Measurements from ENCODE around the gene NBAS.

The NBAS gene

DNA sequence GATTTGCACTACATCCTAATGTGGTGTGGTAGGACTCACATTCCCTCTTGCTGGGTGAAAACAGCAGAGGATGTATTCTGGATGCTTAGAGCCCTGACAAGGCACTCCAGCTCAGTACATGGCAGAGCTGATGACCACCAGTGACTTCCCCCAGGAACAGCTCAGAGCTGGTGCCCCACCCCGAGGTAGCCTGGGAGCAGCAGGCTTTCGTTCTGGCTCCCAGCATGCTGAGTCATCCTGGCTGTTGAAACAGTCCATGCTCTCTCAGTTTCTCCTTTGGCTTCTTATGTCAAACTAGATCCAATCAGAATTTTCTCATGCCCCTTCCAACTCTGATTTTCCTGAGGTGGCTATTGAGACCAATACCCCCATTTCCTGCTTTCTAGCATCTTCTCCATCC, 438.2 kb downstream of the NBAS start:
- H3K27ac ChIP-seq (ENCODE audit: low read depth, low read length), result no peak overlapping the region
- no peaks in the 10 kb centered on the region for H3K36me3 ChIP-seq (ENCODE audit: low read length)
- H3F3A ChIP-seq (ENCODE audit: insufficient read depth), result no peaks in the 10 kb centered on the region
- H2AFZ ChIP-seq (ENCODE audit: low read depth, low read length, severe bottlenecking), result no peak overlapping the region
- no peaks in the 10 kb centered on the region for H4K20me1 ChIP-seq (ENCODE audit: low read depth, low read length)
- no peaks in the 10 kb centered on the region for H3K27me3 ChIP-seq (ENCODE audit: low read length)
- H3K9me3 ChIP-seq (ENCODE audit: insufficient read depth, low read length), result no peaks in the 10 kb centered on the region
- TF ChIP-seq EZH2phosphoT487 (conservative IDR thresholded peaks at IDR 0.05; ENCODE audit: low read length), result no peak
- TF ChIP-seq, protein P1, sequence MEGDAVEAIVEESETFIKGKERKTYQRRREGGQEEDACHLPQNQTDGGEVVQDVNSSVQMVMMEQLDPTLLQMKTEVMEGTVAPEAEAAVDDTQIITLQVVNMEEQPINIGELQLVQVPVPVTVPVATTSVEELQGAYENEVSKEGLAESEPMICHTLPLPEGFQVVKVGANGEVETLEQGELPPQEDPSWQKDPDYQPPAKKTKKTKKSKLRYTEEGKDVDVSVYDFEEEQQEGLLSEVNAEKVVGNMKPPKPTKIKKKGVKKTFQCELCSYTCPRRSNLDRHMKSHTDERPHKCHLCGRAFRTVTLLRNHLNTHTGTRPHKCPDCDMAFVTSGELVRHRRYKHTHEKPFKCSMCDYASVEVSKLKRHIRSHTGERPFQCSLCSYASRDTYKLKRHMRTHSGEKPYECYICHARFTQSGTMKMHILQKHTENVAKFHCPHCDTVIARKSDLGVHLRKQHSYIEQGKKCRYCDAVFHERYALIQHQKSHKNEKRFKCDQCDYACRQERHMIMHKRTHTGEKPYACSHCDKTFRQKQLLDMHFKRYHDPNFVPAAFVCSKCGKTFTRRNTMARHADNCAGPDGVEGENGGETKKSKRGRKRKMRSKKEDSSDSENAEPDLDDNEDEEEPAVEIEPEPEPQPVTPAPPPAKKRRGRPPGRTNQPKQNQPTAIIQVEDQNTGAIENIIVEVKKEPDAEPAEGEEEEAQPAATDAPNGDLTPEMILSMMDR (IDR thresholded peaks at IDR 0.05; ENCODE audit: insufficient read depth, low read length, poor library complexity, severe bottlenecking), result no peak
- no peak overlapping the region for H3K4me3 ChIP-seq (ENCODE audit: insufficient read depth, low read length, poor library complexity, severe bottlenecking)
- no peak overlapping the region for H3K4me2 ChIP-seq (ENCODE audit: low read depth, low read length, poor library complexity, severe bottlenecking)
- no peaks in the 10 kb centered on the region for H3K9me2 ChIP-seq (replicated peaks; ENCODE audit: insufficient read depth, low read length)
- H3K9ac ChIP-seq (ENCODE audit: low read length), result no peak overlapping the region
- no peaks in the 10 kb centered on the region for H3K79me2 ChIP-seq (ENCODE audit: insufficient read depth, low read length)

GRCh38 chr2:15120631-15121030, 440.5 kb downstream of the NBAS start:
- no peaks in the 10 kb centered on the region for H3K9me2 ChIP-seq (replicated peaks; ENCODE audit: insufficient read depth, low read length)
- H3K4me3 ChIP-seq (ENCODE audit: insufficient read depth, low read length, poor library complexity, severe bottlenecking), result no peak overlapping the region
- no peak overlapping the region for H3K4me2 ChIP-seq (ENCODE audit: low read depth, low read length, poor library complexity, severe bottlenecking)
- H3K9ac ChIP-seq (ENCODE audit: low read length), result no peak overlapping the region
- H3K79me2 ChIP-seq (ENCODE audit: insufficient read depth, low read length), result no peaks in the 10 kb centered on the region
- no peaks in the 10 kb centered on the region for H3F3A ChIP-seq (ENCODE audit: insufficient read depth)
- H2AFZ ChIP-seq (ENCODE audit: low read depth, low read length, severe bottlenecking), result no peak overlapping the region
- H4K20me1 ChIP-seq (ENCODE audit: low read depth, low read length), result no peaks in the 10 kb centered on the region
- no peaks in the 10 kb centered on the region for H3K9me3 ChIP-seq (ENCODE audit: insufficient read depth, low read length)
- H3K27ac ChIP-seq (ENCODE audit: low read depth, low read length), result no peak overlapping the region
- TF ChIP-seq, protein P1 (IDR thresholded peaks at IDR 0.05; ENCODE audit: insufficient read depth, low read length, poor library complexity, severe bottlenecking), result no peak
- TF ChIP-seq EZH2phosphoT487 (conservative IDR thresholded peaks at IDR 0.05; ENCODE audit: low read length), result no peak
- H3K36me3 ChIP-seq (ENCODE audit: low read length), result no peaks in the 10 kb centered on the region
- H3K27me3 ChIP-seq (ENCODE audit: low read length), result no peaks in the 10 kb centered on the region

DNA sequence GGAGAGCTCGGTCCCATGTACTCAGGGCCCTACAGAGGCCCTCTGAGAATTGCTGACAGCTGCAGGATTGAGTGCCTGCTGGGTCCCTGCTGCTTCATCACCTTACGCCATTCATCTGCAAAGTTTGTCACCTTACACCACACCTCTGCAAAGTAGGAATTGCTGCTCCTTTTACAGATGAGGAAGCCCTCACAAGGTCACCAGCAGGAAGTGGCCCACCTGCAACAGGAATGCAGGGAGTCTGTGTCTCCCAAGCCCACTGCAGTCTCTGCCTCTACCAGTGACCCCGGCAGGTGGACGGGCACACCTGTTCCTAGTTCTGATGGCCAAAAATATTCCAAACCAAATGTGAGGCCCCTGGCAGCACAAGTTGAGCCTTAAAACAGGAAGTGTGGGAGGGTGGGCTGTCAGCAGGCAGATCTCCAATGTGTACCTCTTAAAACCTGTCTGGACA, 441.4 kb downstream of the NBAS start:
- Histone ChIP-seq H3K9me2 (replicated peaks; ENCODE audit: insufficient read depth, low read length) (no peaks in the 10 kb centered on the region), H3K27ac (ENCODE audit: low read depth, low read length) (no peak overlapping the region), H3K9me3 (ENCODE audit: insufficient read depth, low read length) (no peaks in the 10 kb centered on the region), H4K20me1 (ENCODE audit: low read depth, low read length) (no peaks in the 10 kb centered on the region), H3F3A (ENCODE audit: insufficient read depth) (no peaks in the 10 kb centered on the region), H3K36me3 (ENCODE audit: low read length) (no peaks in the 10 kb centered on the region), H2AFZ (ENCODE audit: low read depth, low read length, severe bottlenecking) (no peak overlapping the region), H3K79me2 (ENCODE audit: insufficient read depth, low read length) (no peaks in the 10 kb centered on the region), H3K27me3 (ENCODE audit: low read length) (no peaks in the 10 kb centered on the region), H3K4me3 (ENCODE audit: insufficient read depth, low read length, poor library complexity, severe bottlenecking) (no peak overlapping the region), H3K9ac (ENCODE audit: low read length) (no peak overlapping the region), H3K4me2 (ENCODE audit: low read depth, low read length, poor library complexity, severe bottlenecking) (no peak overlapping the region)
- no peak for TF ChIP-seq EZH2phosphoT487 (conservative IDR thresholded peaks at IDR 0.05; ENCODE audit: low read length)
- TF ChIP-seq, protein P1 (IDR thresholded peaks at IDR 0.05; ENCODE audit: insufficient read depth, low read length, poor library complexity, severe bottlenecking), result no peak

Data from SU-DHL-6 (cell line).